IMR-90 (cell line): Measurements from ENCODE around the gene PSMG4. TPM values are rescaled to one million over a fixed set of nuclear protein-coding genes. Genes with fewer than 3 reads are reported as not detected.
A peak's percentile ranks its signal among the peaks of the same experiment; 100 is the strongest.

Experiments
- ATAC-seq: fragments of 200-7000 bp; cut with Tn5 transposase; 2 replicates; pipeline ENCODE4 v1.9.1; 2020; ENCODE audit warnings: low read depth, mild to moderate bottlenecking, moderate library complexity
- BruUV-seq: library from RNA; stranded (reverse); fragments of 400-500 nt; replicated peaks from 2 replicates; lab custom pipeline; 2021; lab: Mats Ljungman, UMichigan
- CTCF ChIA-PET: fragments of 300-600 bp; formaldehyde crosslinking; extraction: SDS; loops from one replicate; lab custom pipeline; 2021; ENCODE audit warnings: antibody characterized with exemption; lab: Yijun Ruan, JAX
- POLR2A ChIA-PET: fragments of 300-600 bp; sonication (Branson Sonifier 250); formaldehyde crosslinking; loops from one replicate; lab custom pipeline; 2022; ENCODE audit warnings: antibody characterized with exemption; ENCODE audit not compliant: unreplicated experiment; lab: Charles Lee
- DNase-seq: peaks from one replicate; pipeline ENCODE4 v3.0.0; 2013
- H2AFZ ChIP-seq: replicated peaks from 2 replicates; pipeline ENCODE3; 2013; ENCODE audit warnings: low read length, mild to moderate bottlenecking; ENCODE audit not compliant: poor library complexity
- H2AK5ac ChIP-seq: 2 replicates; pipeline ENCODE4 v1.6.1; 2013; ENCODE audit warnings: low read depth, low read length, inconsistent platforms
- H2AK9ac ChIP-seq: replicated peaks from 2 replicates; pipeline ENCODE3; 2013; ENCODE audit warnings: mild to moderate bottlenecking, low read depth, low read length, moderate library complexity; ENCODE audit not compliant: poor library complexity
- H2BK120ac ChIP-seq: 2 replicates; pipeline ENCODE4 v1.6.1; 2013; ENCODE audit warnings: low read depth, low read length, inconsistent platforms
- H2BK15ac ChIP-seq: 3 replicates; pipeline ENCODE4 v1.6.1; 2013; ENCODE audit warnings: low read depth, low read length, inconsistent platforms
- H2BK20ac ChIP-seq: 2 replicates; pipeline ENCODE4 v1.6.1; 2013; ENCODE audit warnings: low read depth, mild to moderate bottlenecking, inconsistent platforms, low read length, moderate library complexity
- H2BK5ac ChIP-seq: 2 replicates; pipeline ENCODE4 v1.6.1; 2013; ENCODE audit warnings: mild to moderate bottlenecking, low read depth, low read length, inconsistent platforms; ENCODE audit not compliant: poor library complexity, severe bottlenecking
- H3K14ac ChIP-seq: replicated peaks from 2 replicates; pipeline ENCODE4 v1.6.1; 2013; ENCODE audit warnings: low read depth, low read length, inconsistent platforms
- H3K18ac ChIP-seq: 2 replicates; pipeline ENCODE4 v1.6.1; 2013; ENCODE audit warnings: low read depth, low read length, control low read depth
- H3K23ac ChIP-seq: 2 replicates; pipeline ENCODE4 v1.6.1; 2013; ENCODE audit warnings: low read depth, low read length, inconsistent platforms
- H3K27ac ChIP-seq: 2 replicates; pipeline ENCODE4 v1.5.1; 2013; ENCODE audit warnings: mild to moderate bottlenecking, control low read depth, low read length; ENCODE audit not compliant: insufficient read depth
- H3K27me3 ChIP-seq: 2 replicates; pipeline ENCODE4 v1.6.1; 2013; ENCODE audit warnings: low read length; ENCODE audit not compliant: control insufficient read depth, insufficient read depth
- H3K36me3 ChIP-seq: 2 replicates; pipeline ENCODE4 v1.6.1; 2013; ENCODE audit warnings: low read length, mixed read lengths; ENCODE audit not compliant: control insufficient read depth, insufficient read depth
- H3K4ac ChIP-seq: 2 replicates; pipeline ENCODE4 v1.6.1; 2013; ENCODE audit warnings: low read depth, low read length, inconsistent platforms
- H3K4me1 ChIP-seq: 2 replicates; pipeline ENCODE4 v1.6.1; 2013; ENCODE audit warnings: low read length, mixed read lengths; ENCODE audit not compliant: control insufficient read depth, insufficient read depth
- H3K4me2 ChIP-seq: 2 replicates; pipeline ENCODE4 v1.6.1; 2013; ENCODE audit warnings: low read depth, mild to moderate bottlenecking, control low read depth, low read length, moderate library complexity
- H3K4me3 ChIP-seq: 2 replicates; pipeline ENCODE4 v1.5.1; 2013; ENCODE audit warnings: low read depth, mild to moderate bottlenecking, control low read depth, low read length, moderate library complexity; ENCODE audit not compliant: insufficient read depth
- H3K56ac ChIP-seq: 2 replicates; pipeline ENCODE4 v1.6.1; 2013; ENCODE audit warnings: low read length, inconsistent platforms; ENCODE audit not compliant: insufficient read depth; ENCODE audit errors: extremely low read depth
- H3K79me1 ChIP-seq, 2 experiments: 2 replicates each; pipeline ENCODE4 v1.6.1; 2013; ENCODE audit warnings: low read length in 2 of 2, inconsistent platforms in 1 of 2, low read depth in 1 of 2
- H3K9ac ChIP-seq: 2 replicates; pipeline ENCODE4 v1.6.1; 2013; ENCODE audit warnings: low read depth, low read length, control low read depth
- H3K9me1 ChIP-seq: 2 replicates; pipeline ENCODE4 v1.6.1; 2013; ENCODE audit warnings: low read length, inconsistent platforms; ENCODE audit not compliant: insufficient read depth
- H3K9me3 ChIP-seq: 2 replicates; pipeline ENCODE4 v1.6.1; 2013; ENCODE audit warnings: low read length; ENCODE audit not compliant: control insufficient read depth, insufficient read depth
- H4K20me1 ChIP-seq: 2 replicates; pipeline ENCODE4 v1.6.1; 2013; ENCODE audit warnings: low read length, inconsistent platforms; ENCODE audit not compliant: insufficient read depth
- H4K5ac ChIP-seq: 2 replicates; pipeline ENCODE4 v1.6.1; 2013; ENCODE audit warnings: mild to moderate bottlenecking, low read depth, low read length, control low read depth
- H4K8ac ChIP-seq, 2 experiments: 2 replicates each; pipeline ENCODE4 v1.6.1; 2013; ENCODE audit warnings: low read depth in 2 of 2, low read length in 2 of 2, control low read depth in 1 of 2, inconsistent platforms in 1 of 2
- H4K91ac ChIP-seq: 2 replicates; pipeline ENCODE4 v1.6.1; 2013; ENCODE audit warnings: low read depth, low read length, inconsistent platforms; ENCODE audit not compliant: insufficient read depth
- ELK1 ChIP-seq: fragments of 150-350 bp; IDR thresholded peaks from 2 replicates; pipeline ENCODE4 v1.6.1; 2016; ENCODE audit warnings: low read depth, mild to moderate bottlenecking, low read length, moderate library complexity, borderline replicate concordance
- RAD21 ChIP-seq: IDR thresholded peaks from 2 replicates; pipeline ENCODE4 v1.6.1; 2012; ENCODE audit warnings: low read length, improper control_type of control experiment
- WGBS, 2 experiments: methylation state at CpG; one replicate each; pipeline versions ENCODE4 v1.1.5 to v1.1.7; 2013; ENCODE audit warnings: missing lambda C conversion rate in 2 of 2; ENCODE audit not compliant: insufficient read length in 1 of 2; ENCODE audit errors: extremely low coverage in 2 of 2; 5-methylcytosine and 5-hydroxymethylcytosine counted together
- dilution Hi-C: fragments of 300-500 bp; cut with HindIII; formaldehyde crosslinking; loops from one replicate; pipeline ENCODE4 v1.14.3; 2018; ENCODE audit warnings: low sequenced_read_pairs; ENCODE audit not compliant: unreplicated experiment
- in situ Hi-C: fragments of 300-500 bp; cut with MboI; formaldehyde crosslinking; loops from 3 replicates; pipeline ENCODE4 v1.14.3; 2019; ENCODE audit warnings: low sequenced_read_pairs, inconsistent platforms, mixed read lengths
- intact Hi-C: fragments of 100-400 bp; cut with micrococcal nuclease; formaldehyde crosslinking; loops from 2 replicates; pipeline ENCODE4 v1.10.0; 2022
- polyA plus RNA-seq, 3 experiments: library from polyadenylated mRNA; depleted of rRNA; stranded (reverse); fragments of >200 nt; gene quantifications; 2 replicates each; pipeline ENCODE4 v1.2.3, GENCODE V29; 2012; ENCODE audit warnings: low replicate concordance in 1 of 3
- total RNA-seq: library from RNA; depleted of rRNA; stranded (reverse); fragments of >200 nt; gene quantifications from 2 replicates; pipeline ENCODE4 v1.2.3, GENCODE V29; 2012
- TF ChIP-seq, protein P1 (sequence below): conservative IDR thresholded peaks from 2 replicates; pipeline ENCODE4 v1.5.1; 2012; ENCODE audit warnings: mild to moderate bottlenecking, low read depth, low read length, improper control_type of control experiment

The PSMG4 gene
- total and polyA plus RNA-seq, 2 of the 4 experiments (the other 2 are of a cell fraction): 5.6 to 13.4 TPM

DNA sequence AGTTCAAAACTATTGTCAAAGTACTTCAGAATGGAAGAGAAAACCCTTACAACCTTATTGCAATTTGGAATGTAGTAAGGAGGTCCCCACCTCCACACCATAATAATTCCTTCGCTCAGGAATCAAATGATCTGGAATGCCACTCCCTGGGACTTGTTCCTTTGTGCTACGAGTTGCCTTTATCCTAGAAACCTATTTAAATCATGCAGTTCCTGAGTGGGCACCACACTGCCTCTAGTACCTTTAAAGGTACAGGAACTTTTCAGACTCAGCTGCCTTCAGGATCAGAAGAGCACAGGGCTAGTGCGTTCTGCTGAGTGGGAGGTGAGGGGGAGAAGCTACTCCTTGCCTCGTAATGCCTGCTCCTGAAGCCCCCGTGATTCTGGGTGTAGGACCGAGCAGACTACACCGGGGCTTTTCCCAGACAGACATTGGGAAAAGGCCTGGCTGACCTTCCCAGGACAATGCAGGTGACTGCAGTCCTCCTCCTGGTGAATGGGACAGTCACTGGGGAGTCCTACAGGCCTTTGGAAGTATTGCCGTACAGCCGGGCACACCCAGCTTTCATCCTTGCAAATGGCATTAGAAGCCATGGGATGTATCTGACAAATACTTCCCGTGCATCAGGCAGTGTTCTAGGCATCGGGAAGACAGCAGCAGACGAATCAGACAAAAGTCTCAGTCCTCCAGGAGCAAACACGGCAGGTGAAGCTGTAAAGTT lies 19.5 kb upstream of the PSMG4 start:
- DNase-seq: no peak
- intact Hi-C loops: no loop called here
- no peak overlapping the region for H2AFZ ChIP-seq
- no peak overlapping the region for H3K23ac ChIP-seq
- H2BK20ac ChIP-seq: no peak overlapping the region
- no peak overlapping the region for H3K4me3 ChIP-seq
- no peak for ATAC-seq
- H3K27ac ChIP-seq: no peak overlapping the region
- no peak overlapping the region for H3K9ac ChIP-seq
- H3K4me2 ChIP-seq: no peak overlapping the region
- no peak overlapping the region for H2AK5ac ChIP-seq
- no peaks in the 10 kb centered on the region for H3K79me1 ChIP-seq
- ChIA-PET POLR2A (interaction anchor here (0.6 kb wide), 1 partner anchor 9 kb away, joined by 3 read pairs; no protein-coding TSS in a partner anchor), CTCF (no interaction called here)
- peaks cover 7% of the 10 kb centered on the region; the same call in 1 of the 2 replicates for H3K27me3 ChIP-seq
- no peak overlapping the region for H3K56ac ChIP-seq
- 82% methylated on average over 4 of the region's 13 CpGs; no CpG with 5 or more reads in 1 of the 2 experiments for WGBS, 2 experiments
- H2BK15ac ChIP-seq: no peak overlapping the region
- no peak overlapping the region for H3K14ac ChIP-seq
- no peaks in the 10 kb centered on the region for H4K20me1 ChIP-seq
- no peak overlapping the region for H4K91ac ChIP-seq
- dilution Hi-C loops: no loop called here
- no peak overlapping the region for H3K18ac ChIP-seq
- H3K36me3 ChIP-seq: no peaks in the 10 kb centered on the region
- H2BK120ac ChIP-seq: no peak overlapping the region
- no peak overlapping the region for H2AK9ac ChIP-seq
- H4K5ac ChIP-seq: no peak overlapping the region
- no peak overlapping the region for H4K8ac ChIP-seq
- H3K9me1 ChIP-seq: 0 out of 2 replicates have a peak, but pooled peaks cover 3% of the 10 kb centered on the region
- H2BK5ac ChIP-seq: no peak overlapping the region
- H3K4me1 ChIP-seq: no peaks in the 10 kb centered on the region
- TF ChIP-seq ELK1 (no peak), RAD21 (peak; percentile 35; the same call in 1 of the 2 replicates)
- TF ChIP-seq, protein P1, sequence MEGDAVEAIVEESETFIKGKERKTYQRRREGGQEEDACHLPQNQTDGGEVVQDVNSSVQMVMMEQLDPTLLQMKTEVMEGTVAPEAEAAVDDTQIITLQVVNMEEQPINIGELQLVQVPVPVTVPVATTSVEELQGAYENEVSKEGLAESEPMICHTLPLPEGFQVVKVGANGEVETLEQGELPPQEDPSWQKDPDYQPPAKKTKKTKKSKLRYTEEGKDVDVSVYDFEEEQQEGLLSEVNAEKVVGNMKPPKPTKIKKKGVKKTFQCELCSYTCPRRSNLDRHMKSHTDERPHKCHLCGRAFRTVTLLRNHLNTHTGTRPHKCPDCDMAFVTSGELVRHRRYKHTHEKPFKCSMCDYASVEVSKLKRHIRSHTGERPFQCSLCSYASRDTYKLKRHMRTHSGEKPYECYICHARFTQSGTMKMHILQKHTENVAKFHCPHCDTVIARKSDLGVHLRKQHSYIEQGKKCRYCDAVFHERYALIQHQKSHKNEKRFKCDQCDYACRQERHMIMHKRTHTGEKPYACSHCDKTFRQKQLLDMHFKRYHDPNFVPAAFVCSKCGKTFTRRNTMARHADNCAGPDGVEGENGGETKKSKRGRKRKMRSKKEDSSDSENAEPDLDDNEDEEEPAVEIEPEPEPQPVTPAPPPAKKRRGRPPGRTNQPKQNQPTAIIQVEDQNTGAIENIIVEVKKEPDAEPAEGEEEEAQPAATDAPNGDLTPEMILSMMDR: 0 out of 2 replicates have a peak, but pooled peaks have one; percentile 8
- BruUV-seq: no TSS peak
- peaks cover 3% of the 10 kb centered on the region; the same call in 1 of the 2 replicates for H3K9me3 ChIP-seq
- no peak overlapping the region for H3K4ac ChIP-seq
- in situ Hi-C loops: no loop called here
